Cardiac muscle cell (in vitro differentiated cells and primary cell): ENCODE data around the gene WASL. TPM values are rescaled to one million over a fixed set of nuclear protein-coding genes. Genes with fewer than 3 reads are reported as not detected.

Source experiments
- DNase-seq, 2 donors: peaks; one replicate each; pipeline versions ENCODE4 v3.0.0 to v3.0.0-alpha.2; 2010 to 2017; ENCODE audit warnings: low read depth in 1 of 2, low spot score in 1 of 2
- H3K27ac ChIP-seq: fragments of 200-600 bp; sonication (generic); 2 replicates; pipeline ENCODE4 v1.5.1; 2016
- H3K27me3 ChIP-seq: fragments of 200-600 bp; sonication (generic); 2 replicates; pipeline ENCODE4 v1.6.0; 2016; ENCODE audit warnings: control low read depth
- H3K36me3 ChIP-seq: fragments of 200-600 bp; sonication (generic); 2 replicates; pipeline ENCODE4 v1.5.1; 2016; ENCODE audit warnings: control low read depth
- H3K4me1 ChIP-seq: fragments of 200-600 bp; sonication (generic); 2 replicates; pipeline ENCODE4 v1.8.1; 2017; ENCODE audit warnings: low read depth, mild to moderate bottlenecking, mixed run types
- H3K4me3 ChIP-seq: fragments of 200-600 bp; sonication (generic); 2 replicates; pipeline ENCODE4 v1.5.1; 2016; ENCODE audit warnings: mild to moderate bottlenecking
- H3K9me3 ChIP-seq: fragments of 200-600 bp; sonication (generic); 2 replicates; pipeline ENCODE4 v1.5.1; 2017; ENCODE audit warnings: low read depth, mild to moderate bottlenecking, control low read depth
- polyA plus RNA-seq: library from polyadenylated mRNA; unstranded; fragments of >200 nt; fragmentation: Nextera tagmentation; extraction: Ambion mirVana; gene quantifications from 2 replicates; pipeline ENCODE4 v1.2.1, GENCODE V29; 2016
- total RNA-seq: library from RNA; depleted of rRNA; stranded (reverse); fragments of >200 nt; gene quantifications from 2 replicates; pipeline ENCODE4 v1.2.3, GENCODE V29; 2016
- TF ChIP-seq, protein P1 (sequence below): IDR thresholded peaks from 2 replicates; pipeline ENCODE4 v1.5.1; 2012; ENCODE audit warnings: low read depth, mild to moderate bottlenecking, low read length

Gene WASL
- total and polyA plus RNA-seq, 2 experiments from 2014 or later = 25.7 to 36.8 TPM

DNA sequence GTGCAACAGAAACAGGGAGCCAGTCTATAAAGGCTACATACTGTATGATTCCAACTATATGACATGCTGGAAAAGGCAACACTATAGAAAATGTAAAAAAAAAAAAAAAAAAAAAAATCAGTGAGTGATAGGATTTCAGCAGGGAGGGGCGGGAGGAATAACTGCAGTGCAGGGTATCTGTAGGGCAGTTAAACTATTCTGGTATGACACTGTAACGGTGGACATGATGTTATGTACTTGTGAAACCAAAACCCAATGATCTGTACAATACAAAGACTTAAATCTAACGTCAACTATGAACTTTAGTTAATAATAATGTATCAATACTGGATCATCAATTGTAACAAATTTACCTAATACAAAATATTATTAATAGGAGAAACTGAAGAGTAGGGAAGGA lies 14.3 kb downstream of the WASL start:
- TF ChIP-seq, protein P1, sequence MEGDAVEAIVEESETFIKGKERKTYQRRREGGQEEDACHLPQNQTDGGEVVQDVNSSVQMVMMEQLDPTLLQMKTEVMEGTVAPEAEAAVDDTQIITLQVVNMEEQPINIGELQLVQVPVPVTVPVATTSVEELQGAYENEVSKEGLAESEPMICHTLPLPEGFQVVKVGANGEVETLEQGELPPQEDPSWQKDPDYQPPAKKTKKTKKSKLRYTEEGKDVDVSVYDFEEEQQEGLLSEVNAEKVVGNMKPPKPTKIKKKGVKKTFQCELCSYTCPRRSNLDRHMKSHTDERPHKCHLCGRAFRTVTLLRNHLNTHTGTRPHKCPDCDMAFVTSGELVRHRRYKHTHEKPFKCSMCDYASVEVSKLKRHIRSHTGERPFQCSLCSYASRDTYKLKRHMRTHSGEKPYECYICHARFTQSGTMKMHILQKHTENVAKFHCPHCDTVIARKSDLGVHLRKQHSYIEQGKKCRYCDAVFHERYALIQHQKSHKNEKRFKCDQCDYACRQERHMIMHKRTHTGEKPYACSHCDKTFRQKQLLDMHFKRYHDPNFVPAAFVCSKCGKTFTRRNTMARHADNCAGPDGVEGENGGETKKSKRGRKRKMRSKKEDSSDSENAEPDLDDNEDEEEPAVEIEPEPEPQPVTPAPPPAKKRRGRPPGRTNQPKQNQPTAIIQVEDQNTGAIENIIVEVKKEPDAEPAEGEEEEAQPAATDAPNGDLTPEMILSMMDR = no peak
- no peaks in the 10 kb centered on the region for H3K4me1 ChIP-seq
- DNase-seq = no peak
- no peaks in the 10 kb centered on the region for H3K36me3 ChIP-seq
- H3K27me3 ChIP-seq = no peaks in the 10 kb centered on the region
- no peak overlapping the region for H3K27ac ChIP-seq
- H3K9me3 ChIP-seq = no peaks in the 10 kb centered on the region
- no peak overlapping the region for H3K4me3 ChIP-seq

DNA sequence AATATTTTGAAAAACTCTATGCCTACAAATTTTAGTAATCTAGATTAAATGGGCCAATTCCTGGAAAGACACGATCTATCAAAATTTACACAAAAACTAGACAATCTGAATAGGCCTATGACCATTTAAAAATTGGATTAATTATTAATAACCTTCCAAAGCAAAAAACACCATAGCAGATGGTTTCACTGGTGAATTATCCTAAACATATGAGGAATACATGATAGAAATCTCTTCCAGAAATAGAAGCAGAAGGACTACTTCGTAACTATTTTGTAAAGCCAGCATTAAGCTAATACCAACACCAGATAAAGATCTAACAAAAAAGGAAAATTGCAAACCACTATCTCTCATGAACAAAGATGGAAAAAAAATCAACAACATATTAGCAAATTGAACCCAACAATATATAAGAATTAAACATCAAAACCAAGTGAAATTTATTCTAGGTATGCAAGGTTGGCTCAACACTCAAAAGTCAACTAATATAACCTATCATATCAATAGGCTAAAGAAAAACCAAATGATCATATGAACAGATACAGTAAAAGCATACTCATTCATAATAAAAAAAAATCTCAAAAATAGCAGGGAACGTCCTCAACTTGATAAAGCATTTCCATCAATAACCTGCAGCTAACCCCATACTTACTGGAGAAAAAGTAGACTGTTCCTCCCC lies 16.3 kb downstream of the WASL start:
- TF ChIP-seq, protein P1 = no peak
- no peaks in the 10 kb centered on the region for H3K4me1 ChIP-seq
- DNase-seq = no peak
- no peaks in the 10 kb centered on the region for H3K9me3 ChIP-seq
- no peaks in the 10 kb centered on the region for H3K27me3 ChIP-seq
- H3K27ac ChIP-seq = no peak overlapping the region
- H3K4me3 ChIP-seq = no peak overlapping the region
- no peaks in the 10 kb centered on the region for H3K36me3 ChIP-seq

DNA sequence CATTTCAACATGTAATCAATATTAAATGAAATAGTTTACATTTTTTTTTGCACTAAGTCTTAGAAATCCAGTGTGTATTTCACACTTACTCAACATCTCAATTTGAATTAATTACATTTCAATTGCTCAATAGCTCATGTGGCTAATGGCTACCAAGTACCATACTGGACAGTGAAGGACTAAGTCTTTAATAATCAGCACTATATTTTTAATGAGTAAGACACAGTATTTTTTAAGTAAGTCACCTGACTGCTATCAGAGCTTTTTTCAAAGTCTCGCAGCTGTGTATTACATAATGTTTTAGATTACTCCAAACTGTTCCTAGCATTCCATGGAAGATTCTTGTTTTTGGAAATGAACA lies 19.6 kb downstream of the WASL start:
- H3K36me3 ChIP-seq = no peaks in the 10 kb centered on the region
- H3K4me1 ChIP-seq = peaks cover 12% of the 10 kb centered on the region
- no peaks in the 10 kb centered on the region for H3K27me3 ChIP-seq
- no peak for DNase-seq
- no peak overlapping the region for H3K4me3 ChIP-seq
- no peaks in the 10 kb centered on the region for H3K9me3 ChIP-seq
- no peak overlapping the region for H3K27ac ChIP-seq
- TF ChIP-seq, protein P1 = no peak

GRCh38 chr7:123727071-123727837 lies 21.5 kb downstream of the WASL start:
- no peak overlapping the region for H3K4me3 ChIP-seq
- peak in 1 of 2 donors; percentile 90 for DNase-seq
- no peaks in the 10 kb centered on the region for H3K27me3 ChIP-seq
- no peaks in the 10 kb centered on the region for H3K9me3 ChIP-seq
- H3K4me1 ChIP-seq = peaks cover 22% of the 10 kb centered on the region
- no peaks in the 10 kb centered on the region for H3K36me3 ChIP-seq
- TF ChIP-seq, protein P1 = no peak
- H3K27ac ChIP-seq = no peak overlapping the region

GRCh38 chr7:123725586-123726171 lies 23.1 kb downstream of the WASL start:
- TF ChIP-seq, protein P1 = no peak
- no peak for DNase-seq
- H3K4me1 ChIP-seq = peaks cover 22% of the 10 kb centered on the region
- no peaks in the 10 kb centered on the region for H3K27me3 ChIP-seq
- no peaks in the 10 kb centered on the region for H3K9me3 ChIP-seq
- no peaks in the 10 kb centered on the region for H3K36me3 ChIP-seq
- peak overlapping the region; percentile 46 for H3K27ac ChIP-seq
- no peak overlapping the region for H3K4me3 ChIP-seq
